Measurements from ENCODE around the gene DUOXA2.

Gene DUOXA2

DNA sequence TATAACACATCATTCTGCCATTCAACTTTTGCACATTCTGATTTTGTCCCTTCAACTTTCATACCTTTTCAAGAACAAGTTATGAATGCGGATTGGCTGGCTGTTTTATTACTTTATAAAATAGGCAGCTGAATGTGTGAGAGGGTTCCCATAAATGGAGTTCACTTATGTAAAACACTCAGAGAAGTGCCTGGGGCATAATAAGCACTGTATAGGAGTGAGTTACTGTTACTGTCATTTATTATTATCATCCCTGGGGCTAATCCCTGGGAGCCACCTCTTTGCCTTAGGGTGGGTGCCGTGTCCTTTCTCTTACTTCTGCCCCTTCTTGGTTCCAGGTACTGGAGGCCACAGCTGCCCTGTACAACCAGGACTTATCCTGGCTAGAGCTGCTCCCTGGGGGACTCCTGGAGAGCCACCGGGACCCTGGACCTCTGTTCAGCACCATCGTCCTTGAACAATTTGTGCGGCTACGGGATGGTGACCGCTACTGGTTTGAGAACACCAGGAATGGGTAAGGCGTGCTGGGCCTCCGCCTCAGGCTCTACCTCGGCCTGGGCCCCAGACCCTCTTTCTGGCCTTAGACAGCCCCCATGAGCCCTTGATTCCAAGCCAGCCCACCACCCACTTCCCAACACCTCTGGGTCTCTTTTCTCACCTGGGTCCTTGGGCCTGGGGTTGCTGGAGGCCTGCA is 26.6 kb downstream of the DUOXA2 start:
- TF ChIP-seq, protein P1, sequence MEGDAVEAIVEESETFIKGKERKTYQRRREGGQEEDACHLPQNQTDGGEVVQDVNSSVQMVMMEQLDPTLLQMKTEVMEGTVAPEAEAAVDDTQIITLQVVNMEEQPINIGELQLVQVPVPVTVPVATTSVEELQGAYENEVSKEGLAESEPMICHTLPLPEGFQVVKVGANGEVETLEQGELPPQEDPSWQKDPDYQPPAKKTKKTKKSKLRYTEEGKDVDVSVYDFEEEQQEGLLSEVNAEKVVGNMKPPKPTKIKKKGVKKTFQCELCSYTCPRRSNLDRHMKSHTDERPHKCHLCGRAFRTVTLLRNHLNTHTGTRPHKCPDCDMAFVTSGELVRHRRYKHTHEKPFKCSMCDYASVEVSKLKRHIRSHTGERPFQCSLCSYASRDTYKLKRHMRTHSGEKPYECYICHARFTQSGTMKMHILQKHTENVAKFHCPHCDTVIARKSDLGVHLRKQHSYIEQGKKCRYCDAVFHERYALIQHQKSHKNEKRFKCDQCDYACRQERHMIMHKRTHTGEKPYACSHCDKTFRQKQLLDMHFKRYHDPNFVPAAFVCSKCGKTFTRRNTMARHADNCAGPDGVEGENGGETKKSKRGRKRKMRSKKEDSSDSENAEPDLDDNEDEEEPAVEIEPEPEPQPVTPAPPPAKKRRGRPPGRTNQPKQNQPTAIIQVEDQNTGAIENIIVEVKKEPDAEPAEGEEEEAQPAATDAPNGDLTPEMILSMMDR (IDR thresholded peaks at IDR 0.05): no peak
- Histone ChIP-seq H3K4me3 (no peak overlapping the region), H3K27ac (no peak overlapping the region)
- no peak for DNase-seq (ENCODE audit: low spot score)

DNA sequence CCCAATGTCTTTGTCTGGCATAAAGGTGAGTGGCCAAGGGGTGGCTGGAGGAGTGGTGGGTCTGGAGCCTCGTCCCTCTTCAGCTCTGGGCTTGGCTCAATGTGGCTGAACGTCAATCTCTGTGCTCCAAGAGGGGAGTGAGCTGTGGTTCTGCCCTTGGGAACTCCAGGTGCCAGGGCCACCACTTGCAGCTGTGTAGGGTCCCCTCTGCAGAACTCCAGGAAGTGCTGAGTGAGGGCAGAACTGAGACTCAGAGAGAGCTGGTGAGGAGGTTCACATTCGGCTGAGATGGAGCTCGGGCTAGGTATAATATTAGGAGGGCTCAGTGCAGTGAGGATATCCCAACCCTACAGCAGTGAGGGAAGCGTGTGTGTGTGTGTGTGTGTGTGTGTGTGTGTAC is 27.3 kb downstream of the DUOXA2 start:
- no peak for DNase-seq (ENCODE audit: low spot score)

DNA sequence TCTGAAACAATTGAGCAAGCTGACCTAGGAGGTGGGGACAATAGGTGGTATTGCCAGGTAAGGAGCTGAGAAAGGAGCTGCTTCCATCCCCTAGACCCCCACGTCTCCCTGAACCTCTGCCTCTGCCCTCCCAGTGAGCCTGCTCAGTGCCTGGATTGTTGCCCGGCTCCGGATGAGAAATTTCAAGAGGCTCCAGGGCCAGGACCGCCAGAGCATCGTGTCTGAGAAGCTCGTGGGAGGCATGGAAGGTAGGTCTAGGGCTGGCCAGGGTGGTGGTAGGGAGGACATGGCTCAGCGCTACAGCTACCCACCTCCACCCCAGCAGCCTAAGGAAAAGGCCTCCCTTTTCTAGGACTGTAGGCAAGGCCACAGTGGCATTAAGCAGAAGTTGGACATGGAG is 28.9 kb downstream of the DUOXA2 start:
- no peak overlapping the region for H3K27ac ChIP-seq
- TF ChIP-seq, protein P1 (IDR thresholded peaks at IDR 0.05): no peak
- no peak overlapping the region for H3K4me3 ChIP-seq
- DNase-seq (ENCODE audit: low spot score): no peak

More for the DNA sequence above, 27.3 kb downstream of the DUOXA2 start:
- TF ChIP-seq, protein P1 (IDR thresholded peaks at IDR 0.05): no peak
- Histone ChIP-seq H3K4me3 (no peak overlapping the region), H3K27ac (no peak overlapping the region)

DNA sequence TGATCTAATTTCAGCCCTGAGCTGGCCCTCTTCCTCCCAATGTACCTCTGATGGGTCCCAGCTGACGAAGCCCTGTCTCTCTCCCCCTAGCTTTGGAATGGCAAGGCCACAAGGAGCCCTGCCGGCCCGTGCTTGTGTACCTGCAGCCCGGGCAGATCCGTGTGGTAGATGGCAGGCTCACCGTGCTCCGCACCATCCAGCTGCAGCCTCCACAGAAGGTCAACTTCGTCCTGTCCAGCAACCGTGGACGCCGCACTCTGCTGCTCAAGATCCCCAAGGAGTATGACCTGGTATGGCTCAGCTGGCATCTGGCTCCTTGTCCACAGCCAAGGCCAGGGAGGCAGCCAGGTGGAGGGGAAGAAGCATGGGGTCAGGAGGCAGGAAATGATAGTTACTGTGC is 29.8 kb downstream of the DUOXA2 start:
- H3K4me3 ChIP-seq: no peak overlapping the region
- TF ChIP-seq, protein P1 (IDR thresholded peaks at IDR 0.05): no peak
- H3K27ac ChIP-seq: no peak overlapping the region
- no peak for DNase-seq (ENCODE audit: low spot score)

DNA sequence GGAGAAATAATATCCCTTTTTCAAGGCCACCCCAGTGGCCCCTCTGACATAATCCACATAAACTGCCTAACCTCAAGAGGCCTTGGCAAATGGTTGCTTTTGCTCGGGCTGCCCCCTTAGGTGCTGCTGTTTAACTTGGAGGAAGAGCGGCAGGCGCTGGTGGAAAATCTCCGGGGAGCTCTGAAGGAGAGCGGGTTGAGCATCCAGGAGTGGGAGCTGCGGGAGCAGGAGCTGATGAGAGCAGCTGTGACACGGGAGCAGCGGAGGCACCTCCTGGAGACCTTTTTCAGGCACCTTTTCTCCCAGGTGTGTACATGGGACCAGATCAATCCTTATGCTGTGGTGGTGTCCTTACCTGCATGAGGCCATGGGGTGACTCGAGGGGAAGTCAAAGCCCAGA is 30.6 kb downstream of the DUOXA2 start:
- Histone ChIP-seq H3K27ac (no peak overlapping the region), H3K4me3 (no peak overlapping the region)
- no peak for DNase-seq (ENCODE audit: low spot score)
- TF ChIP-seq, protein P1 (IDR thresholded peaks at IDR 0.05): no peak

DNA sequence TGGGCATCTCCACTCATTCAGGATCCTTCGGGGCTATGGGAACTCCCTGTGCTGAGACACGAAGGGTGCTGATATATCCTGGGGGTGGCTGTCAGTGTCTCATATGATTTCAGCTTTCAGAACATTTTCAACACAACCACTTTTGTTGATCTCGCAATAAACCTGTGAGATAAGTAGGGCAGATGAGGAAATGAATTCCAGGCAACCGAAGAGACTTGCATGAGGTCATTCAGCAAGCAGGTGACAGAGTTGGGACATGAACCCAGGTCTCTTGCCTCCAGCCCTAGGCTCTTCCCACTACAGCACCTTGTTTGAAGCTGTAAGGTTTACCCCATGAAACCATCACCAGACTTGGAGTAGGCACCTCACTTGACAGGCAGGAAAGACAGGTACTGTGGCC is 32.3 kb downstream of the DUOXA2 start:
- TF ChIP-seq, protein P1 (IDR thresholded peaks at IDR 0.05): no peak
- no peak for DNase-seq (ENCODE audit: low spot score)
- no peak overlapping the region for H3K4me3 ChIP-seq
- no peak overlapping the region for H3K27ac ChIP-seq

DNA sequence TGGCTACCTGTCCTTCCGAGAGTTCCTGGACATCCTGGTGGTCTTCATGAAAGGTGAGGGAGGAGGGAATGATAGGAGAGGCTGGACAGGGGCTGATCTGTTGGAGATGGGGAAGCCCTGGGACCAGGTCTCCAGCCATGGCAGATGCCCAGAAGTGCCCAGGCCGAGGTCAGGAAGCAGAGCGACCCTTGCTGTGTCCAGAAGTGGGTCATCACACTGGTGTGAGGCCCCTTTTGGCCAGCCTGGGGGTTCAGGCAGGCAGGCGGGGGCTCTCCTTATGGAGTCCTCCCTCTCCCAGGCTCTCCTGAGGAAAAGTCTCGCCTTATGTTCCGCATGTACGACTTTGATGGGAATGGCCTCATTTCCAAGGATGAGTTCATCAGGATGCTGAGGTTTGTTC is 33.5 kb downstream of the DUOXA2 start:
- H3K27ac ChIP-seq: no peak overlapping the region
- no peak for DNase-seq (ENCODE audit: low spot score)
- TF ChIP-seq, protein P1 (IDR thresholded peaks at IDR 0.05): no peak
- no peak overlapping the region for H3K4me3 ChIP-seq

Measured in coronary artery (tissue), 2 donors.